GM03348 (cell line): ENCODE data around the gene CUTA.
"Not testable (repeated sequence)": the region's sequence is repeated elsewhere in the genome, so short reads cannot be mapped to it uniquely, and the experiment has no call there.

Source experiments
- DNase-seq: peaks from one replicate; pipeline ENCODE4 v3.0.0; 2012; ENCODE audit warnings: low spot score

Gene CUTA

GRCh38 chr6:33367715-33368025, 50.2 kb downstream of the CUTA start:
- not testable (repeated sequence) for DNase-seq

GRCh38 chr6:33367009-33367714, 50.7 kb downstream of the CUTA start:
- DNase-seq = no peak
